Measurements from ENCODE around the gene CALD1.

Gene CALD1

DNA sequence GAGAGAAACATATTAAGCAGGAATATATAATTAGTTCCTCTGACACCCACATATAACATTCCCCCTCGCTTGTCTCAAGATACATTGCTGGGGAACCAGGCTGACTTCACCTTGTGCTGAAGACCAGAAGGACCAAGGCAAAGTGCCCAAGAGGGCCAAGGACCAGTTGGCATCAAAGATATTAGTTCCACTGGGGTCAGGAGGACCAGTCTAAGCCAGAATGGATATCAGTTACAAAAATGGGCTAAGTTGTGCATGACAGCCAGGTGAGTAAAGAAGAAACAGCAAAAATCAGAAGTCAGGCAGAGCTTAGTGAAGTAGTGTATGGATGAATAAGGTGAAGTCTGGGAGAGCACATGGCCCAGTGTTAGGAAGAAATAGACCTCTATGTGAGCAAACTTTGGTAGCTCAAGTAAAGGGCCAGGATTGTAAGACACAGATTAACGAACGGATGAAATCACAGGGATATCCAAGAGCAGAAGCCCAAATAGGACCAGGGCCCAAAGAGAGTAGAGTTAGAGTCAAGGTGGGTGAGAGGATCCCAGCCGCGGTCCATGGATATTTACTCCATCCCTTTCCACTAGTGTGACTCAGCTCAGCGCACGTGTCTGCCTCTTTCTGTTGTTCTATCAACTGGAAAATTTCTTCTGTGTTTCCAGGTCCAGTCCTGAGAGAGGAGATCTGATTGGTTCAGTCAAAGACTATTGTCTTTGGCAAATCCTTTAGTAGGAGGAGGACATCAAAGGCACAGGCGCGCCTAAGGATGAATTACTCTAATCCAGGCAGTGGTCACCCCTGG is 5.0 kb downstream of the CALD1 start:
- in situ Hi-C loops (cut with HindIII; ENCODE audit: low sequenced_read_pairs) = no loop called here

DNA sequence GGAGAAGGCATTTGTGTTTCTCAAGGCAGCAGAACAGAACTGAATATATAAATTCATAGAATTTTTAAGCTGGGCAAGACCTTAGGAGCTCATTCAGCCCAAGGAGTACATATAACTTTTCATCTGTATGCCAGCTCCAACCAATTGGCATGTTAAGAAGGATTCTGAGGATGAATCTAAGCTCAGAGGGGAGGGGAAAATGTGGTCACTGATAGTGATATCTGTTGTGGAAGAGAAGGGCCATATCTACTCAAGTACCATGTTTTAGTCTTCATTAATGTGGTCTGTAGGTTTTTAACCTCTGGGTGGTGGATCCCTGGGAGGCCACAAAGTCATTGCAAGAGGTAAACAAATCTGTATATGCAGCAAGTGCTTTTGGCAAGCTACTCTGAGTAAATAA is 6.4 kb downstream of the CALD1 start:
- in situ Hi-C loops (cut with HindIII; ENCODE audit: low sequenced_read_pairs) = no loop called here

DNA sequence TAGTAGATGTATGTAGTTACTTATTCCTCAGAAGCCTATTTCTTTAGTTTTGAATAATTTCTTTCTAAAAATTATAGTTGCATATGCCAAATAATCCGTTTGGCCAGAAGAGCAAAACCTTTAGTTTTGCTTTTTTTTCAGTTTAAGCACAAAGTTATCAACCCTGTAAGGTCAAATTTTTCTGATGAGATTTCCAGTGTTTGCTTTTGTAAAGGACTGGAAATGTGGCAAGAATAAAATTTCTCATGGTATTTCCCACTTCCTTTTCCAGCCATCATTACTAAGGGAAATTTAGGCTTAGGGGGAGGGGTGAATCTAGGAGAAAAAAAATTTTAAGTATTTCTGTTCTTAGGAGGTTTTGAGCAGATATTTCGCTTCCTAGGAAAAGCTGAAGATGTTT is 7.6 kb downstream of the CALD1 start:
- in situ Hi-C loops (cut with HindIII; ENCODE audit: low sequenced_read_pairs) = no loop called here

DNA sequence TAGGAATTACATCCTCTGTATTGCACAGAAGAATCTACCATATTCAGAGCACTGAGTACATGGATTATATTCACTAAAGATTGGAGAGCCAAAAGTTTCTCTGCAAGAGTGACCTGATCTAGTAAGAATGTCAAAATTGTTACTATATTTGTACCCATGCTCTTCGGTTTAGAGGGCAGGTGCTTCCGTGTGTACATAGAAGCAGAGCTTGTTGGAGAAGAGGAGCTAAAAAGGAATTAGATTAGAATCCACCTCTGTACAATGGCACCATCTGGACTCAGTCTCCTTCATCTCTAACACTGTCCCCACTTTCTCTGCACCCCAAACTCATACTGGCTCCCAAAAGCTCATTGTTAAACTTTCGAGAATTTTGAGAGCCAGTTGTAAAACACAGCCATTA is 8.3 kb downstream of the CALD1 start:
- in situ Hi-C loops (cut with HindIII; ENCODE audit: low sequenced_read_pairs) = no loop called here

DNA sequence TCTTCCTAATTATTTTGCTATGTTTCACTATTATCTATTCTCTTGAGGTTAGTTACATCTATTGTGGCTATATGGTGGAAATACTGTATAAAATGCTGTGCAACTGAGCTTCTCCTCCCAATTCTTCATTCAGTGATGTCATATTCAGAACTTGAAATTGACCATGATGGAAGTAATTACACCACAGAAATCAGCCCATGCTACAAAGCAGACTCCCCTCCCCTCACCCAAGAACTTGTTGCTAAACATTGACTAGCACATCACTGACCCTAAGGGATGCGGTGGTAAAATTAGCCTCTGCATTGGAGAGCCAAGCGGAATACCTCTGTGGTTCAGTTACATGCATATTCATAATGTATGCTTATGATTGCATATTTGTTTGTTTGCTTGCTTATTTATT is 8.8 kb downstream of the CALD1 start:
- in situ Hi-C loops (cut with HindIII; ENCODE audit: low sequenced_read_pairs) = no loop called here

DNA sequence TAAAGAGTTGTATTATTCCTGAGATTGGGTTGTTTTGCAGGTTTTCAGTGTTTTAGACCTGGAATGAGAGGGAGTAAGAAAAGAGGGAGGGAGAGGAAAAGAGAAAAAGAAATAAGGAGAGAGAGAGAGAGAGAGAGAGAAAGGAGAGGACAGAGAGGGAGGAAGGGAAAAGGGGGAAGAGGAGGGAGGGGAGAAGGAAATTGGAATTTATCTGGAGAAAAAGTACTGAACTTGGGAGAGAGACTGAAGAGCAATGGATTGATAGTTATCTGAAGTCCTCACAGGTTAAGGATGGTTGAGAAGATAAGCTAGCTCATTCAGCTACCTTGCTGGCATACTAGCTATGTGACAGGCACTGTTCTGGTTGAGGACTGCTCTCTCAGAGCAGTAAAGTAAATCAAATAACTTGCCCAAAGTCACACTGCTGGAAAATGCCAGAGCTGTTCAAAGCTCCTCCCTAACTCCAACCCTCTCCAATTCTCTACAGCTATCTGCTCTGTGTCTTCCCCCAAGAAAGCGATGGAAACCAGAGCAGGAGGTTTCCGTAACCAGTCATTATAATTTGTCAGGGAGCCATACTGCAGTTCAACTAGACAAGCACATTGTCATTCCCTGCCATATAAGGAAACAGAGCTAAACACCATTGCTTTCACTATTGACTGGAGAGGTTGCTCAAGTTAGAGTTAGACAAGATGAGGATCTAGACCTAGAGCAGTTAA is 10.7 kb downstream of the CALD1 start:
- in situ Hi-C loops (cut with HindIII; ENCODE audit: low sequenced_read_pairs) = no loop called here

DNA sequence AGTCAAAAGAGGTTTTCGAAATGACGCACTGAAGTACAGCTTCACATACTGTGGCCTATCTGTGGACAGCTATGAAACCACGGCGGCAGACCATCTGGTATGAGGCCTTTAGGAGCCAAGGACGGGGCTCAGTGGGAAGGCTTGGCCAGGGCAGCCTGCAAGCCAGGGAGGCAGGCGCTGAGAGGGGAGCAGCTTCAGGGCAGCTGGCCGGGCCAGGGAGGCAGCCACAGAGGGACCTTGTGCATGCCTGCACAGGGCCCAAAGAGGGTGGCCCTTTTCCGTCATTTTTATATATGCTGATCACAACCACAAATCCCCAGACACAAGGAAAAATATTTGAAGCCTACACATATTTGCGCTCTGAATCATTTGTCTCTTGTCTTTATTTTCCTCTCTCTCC is 13.5 kb downstream of the CALD1 start:
- in situ Hi-C loops (cut with HindIII; ENCODE audit: low sequenced_read_pairs) = no loop called here

DNA sequence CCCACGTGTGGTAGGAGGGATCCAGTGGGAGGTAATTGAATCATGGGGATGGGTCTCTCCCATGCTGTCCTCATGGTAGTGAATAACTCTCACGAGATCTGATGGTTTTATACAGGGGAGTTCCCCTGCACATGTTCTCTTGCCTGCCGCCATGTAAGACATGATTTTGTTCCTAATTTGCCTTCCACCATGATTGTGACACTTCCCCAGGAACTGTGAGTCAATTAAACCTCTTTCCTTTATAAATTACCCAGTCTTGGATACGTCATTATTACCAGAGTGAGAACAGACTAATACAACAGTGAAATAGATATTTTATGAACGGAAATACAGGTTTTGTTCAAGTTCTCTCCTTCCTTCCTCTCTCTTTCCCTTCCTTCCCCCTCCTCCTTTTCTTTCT is 15.8 kb downstream of the CALD1 start:
- in situ Hi-C loops (cut with HindIII; ENCODE audit: low sequenced_read_pairs) = no loop called here

DNA sequence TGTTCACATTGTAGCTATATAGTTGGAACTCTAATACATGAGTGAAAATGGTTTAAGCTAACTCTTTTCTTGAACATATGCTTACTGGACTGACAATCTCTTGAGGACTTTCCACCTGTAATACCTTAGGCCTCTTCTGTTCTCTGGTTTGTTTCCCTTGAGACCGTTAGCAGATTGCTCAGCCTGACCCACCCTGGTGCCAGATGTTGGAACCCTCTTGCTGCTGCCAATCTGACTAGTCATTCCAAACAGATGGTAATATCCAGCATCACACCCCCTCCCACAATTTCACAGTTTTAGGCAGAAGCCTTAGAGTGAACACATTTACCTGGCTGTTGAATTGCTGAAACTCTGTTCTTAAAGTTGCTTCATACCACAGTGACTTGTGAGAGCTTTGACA is 18.7 kb downstream of the CALD1 start:
- in situ Hi-C loops (cut with HindIII; ENCODE audit: low sequenced_read_pairs) = no loop called here

DNA sequence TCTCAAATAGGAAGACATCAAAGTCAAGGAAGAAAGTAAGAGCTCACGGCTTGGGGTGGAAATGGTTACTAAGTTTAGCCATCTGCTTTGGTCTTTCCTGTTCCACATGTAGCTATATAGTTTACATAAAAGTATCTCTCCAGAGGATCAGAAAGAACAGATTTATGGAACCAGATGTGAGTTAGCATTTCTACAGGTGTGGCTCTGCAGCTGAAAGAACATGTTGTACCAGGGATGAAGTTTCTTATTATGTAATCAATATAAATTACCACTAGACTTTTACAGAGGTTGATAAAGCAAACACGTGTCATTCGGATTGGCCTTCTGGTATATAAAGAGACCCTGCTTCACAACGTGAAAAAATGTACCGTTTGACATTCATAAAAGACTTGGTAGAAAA is 19.9 kb downstream of the CALD1 start:
- in situ Hi-C loops (cut with HindIII; ENCODE audit: low sequenced_read_pairs) = no loop called here

DNA sequence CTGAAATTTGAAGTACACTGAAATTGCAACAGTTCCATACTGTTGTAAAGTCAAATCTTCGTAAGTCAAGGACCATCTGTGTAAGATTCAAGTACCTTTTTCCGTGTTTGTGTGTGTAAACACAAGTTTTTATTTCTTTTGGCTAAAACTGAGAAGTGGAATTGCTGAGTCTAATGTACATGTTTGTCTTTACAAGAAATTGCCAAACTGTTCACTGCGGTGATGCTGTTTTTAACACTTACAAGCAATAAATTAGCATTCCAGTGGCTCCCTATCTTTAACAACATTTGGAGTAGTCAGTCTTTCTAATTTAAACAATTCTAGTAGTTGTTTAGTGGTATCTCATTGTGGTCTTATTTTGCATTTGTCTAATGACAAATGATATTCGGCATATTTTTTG is 23.3 kb downstream of the CALD1 start:
- in situ Hi-C loops (cut with HindIII; ENCODE audit: low sequenced_read_pairs) = no loop called here

DNA sequence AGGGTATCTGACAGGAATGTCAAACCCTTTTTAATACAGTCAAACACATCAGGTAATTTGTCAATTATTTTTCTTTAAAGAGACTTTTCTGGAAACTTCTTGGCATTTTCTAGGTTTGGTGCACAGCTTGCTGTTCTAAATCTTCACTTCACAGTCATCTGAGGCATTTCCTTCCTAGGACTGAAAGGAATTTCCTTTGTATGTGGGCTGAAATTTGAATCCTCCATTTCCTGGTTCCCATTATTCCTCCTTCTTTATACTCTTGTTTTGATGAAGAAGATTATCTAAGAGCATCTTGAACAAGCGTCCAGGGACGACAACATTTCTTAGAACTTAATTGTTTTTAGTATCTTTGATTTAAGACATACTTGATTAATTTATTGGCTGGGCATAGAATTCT is 24.9 kb downstream of the CALD1 start:
- in situ Hi-C loops (cut with HindIII; ENCODE audit: low sequenced_read_pairs) = no loop called here

DNA sequence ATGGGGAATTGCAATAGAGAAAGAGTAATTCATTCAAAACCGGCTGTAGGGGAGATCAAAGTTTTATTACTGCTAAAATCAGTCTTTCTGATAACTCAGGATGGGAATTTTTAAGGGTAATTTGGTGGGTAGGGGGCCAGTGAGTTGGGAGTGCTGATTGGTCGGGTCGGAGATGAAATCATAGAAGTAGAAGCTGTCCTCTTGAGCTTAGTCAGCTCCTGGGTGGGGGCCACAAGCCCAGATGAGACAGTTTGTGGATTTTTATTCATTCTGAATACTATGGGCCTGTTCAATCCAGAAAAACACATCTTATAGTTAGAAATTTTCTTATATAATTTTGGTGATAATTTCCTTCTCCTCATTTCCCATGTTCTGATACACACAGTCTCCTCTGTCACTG is 25.4 kb downstream of the CALD1 start:
- in situ Hi-C loops (cut with HindIII; ENCODE audit: low sequenced_read_pairs) = no loop called here

DNA sequence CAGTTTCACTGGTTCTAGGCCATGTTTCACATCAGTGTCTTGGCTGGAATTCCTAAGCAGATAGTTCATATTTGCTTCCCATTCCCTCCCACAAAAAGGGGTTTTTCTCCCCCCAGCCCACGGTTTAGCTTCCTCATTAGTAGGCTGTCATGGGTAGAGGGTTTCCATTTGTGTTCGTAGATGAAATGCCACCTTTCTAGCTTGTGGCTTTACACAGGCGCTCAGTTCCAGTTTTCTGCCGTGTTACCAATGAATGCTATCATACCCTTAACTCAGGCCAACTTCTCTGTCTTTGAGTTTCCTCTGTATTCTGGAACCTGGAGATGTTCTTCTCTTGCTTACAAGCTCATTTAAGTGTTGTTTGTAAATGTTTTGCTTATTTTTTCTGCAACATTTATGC is 26.8 kb downstream of the CALD1 start:
- in situ Hi-C loops (cut with HindIII; ENCODE audit: low sequenced_read_pairs) = no loop called here

DNA sequence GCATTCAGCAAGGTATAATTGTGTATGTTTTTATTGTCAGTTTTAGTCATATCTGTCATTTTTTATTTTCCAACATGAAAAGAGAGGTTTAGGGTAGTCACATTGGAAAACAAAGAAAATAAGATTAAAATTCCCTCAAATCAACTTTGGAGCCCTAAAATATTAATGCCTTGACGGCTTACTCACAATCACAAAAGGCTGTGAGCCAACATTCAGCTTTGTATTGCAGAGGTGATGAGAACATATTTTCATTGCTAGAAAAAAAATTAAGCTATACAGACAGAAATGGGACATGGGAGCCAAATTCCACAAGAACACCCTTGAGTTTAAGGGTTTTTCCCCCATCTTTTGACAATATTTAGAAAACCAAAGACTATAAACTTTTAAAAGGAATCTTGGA is 30.2 kb downstream of the CALD1 start:
- in situ Hi-C loops (cut with HindIII; ENCODE audit: low sequenced_read_pairs) = no loop called here

DNA sequence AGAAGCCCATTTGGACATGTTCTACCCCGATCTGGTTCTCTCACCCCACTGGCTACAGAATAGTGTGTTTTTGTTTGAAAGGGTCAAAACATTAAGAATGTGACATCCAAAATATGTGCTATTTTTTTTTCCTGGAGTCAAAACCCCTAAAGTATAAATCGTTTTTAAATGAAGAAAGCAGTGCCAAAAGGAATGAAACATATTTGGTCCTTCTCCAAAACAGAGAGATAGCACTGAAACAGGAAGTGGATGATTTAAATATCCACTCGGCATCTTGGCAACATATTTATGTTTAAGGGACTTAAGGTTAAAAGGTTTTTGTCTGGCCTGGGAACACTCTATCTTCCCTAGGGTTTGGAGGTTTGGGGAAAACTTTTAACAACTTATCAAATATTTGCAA is 32.3 kb downstream of the CALD1 start:
- in situ Hi-C loops (cut with HindIII; ENCODE audit: low sequenced_read_pairs) = no loop called here

DNA sequence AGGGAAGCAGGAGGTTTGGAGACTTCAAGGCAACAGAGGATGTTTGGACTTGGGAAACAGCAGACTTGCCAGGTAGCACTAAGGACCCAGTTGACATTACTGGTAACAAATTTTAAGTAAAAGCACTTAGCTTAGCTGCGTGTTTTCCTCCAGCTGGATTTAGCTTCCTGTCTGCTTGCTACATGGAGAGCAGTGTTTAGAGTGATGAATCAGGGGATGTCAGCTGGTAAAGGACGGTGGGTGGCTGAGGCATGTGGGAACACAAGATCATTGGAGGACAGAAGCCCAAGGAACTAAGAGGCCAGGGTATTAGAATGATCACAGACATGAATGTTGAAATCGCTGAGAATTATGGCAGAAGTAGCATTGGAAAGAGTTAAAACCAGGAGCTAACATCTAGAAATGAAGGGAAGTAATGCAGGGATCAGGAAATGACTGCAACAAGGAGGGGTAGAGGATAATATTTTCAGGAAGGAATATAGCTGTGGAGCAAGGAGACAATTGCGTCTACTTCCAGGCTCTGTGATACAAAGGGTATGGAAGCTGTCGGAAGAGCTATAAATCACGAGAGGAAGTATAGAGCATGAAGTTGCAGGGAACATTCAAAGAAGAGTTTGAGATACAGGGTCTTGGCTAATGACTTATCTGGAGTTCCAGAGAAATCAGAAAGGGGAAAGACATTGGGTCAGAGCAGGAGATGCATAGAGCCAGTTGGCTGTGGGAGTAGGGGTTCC is 34.4 kb downstream of the CALD1 start:
- in situ Hi-C loops (cut with HindIII; ENCODE audit: low sequenced_read_pairs) = no loop called here

DNA sequence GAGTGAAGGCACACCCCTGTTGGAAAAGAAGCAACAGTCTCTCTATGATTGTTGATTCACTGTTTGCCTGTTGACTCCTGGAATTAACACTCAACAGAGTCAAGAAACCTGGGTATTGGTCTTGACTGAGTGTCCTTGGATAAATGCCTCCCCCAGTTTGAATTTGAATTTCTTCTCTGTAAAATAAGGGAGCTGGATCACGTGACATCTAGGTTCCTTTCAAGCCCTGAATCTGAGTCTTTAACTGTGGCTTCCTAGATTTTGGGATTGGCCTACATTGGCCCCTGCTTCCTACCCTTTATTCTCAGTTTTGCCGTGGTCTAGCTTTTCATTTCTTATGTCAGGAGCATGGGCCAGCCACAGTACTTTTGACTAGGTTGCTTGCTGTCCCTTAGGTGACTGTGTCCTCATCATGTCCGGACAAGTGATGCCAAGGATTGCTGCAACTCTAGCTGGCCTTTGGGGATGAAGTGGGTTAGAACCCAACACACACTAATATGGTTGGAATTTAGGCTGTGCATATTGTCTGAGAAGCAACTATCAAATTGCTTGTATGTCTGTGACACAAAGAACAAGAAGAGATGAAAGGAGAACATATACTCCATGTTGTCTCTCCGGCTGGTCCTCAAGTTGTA is 35.4 kb downstream of the CALD1 start:
- in situ Hi-C loops (cut with HindIII; ENCODE audit: low sequenced_read_pairs) = no loop called here

DNA sequence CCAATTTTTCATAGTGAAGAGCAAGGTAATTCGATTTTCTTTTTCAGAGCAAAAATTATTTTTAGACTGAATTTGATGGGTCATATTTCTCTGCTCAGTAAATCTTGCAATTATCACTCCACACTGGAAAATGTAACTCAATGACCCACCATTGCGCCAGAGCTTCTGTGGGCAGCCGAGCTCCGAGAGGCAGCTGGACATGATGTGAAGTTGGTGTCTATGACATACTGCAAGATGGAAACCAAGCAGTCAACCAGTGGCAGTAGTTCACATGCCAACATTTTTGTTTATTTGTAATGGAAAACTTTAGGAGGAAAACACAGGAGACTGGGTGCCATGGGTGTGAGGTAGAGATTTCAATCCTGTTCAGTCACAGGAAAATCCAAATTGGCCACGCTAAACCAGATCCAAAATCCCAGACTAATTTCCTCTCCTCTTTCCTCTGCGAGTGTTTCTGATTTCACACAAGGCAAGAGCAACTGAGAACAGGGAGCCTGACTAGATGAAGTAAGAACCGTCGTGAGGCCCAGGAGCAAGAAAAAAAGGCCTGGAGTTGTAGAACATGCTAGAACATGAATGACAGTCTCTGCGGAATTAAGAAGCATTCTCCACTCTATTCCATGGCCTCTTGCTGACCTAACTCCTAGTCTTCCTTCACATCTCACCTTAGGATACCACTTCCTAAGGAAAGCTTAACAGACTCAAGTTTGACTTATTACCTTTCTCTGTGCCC is 39.3 kb downstream of the CALD1 start:
- in situ Hi-C loops (cut with HindIII; ENCODE audit: low sequenced_read_pairs) = no loop called here

DNA sequence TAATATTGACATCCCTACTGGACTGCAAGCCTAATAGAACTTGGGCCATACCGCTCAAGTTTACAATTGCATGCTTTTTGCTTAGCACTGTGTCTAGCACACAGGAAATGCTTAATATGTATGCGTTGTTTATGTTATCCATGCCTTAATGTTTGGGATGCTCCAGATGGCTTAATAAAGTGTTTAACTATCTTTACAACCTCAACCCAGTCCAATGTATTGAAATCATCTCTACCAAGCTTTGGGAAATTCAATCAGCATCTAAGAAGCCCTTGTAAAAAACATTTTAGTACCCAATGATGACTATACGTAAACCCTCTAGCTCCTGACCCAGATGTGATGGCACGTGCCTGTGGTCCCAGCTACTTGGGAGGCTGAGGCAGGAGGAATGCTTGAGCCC is 40.0 kb downstream of the CALD1 start:
- in situ Hi-C loops (cut with HindIII; ENCODE audit: low sequenced_read_pairs) = no loop called here

DNA sequence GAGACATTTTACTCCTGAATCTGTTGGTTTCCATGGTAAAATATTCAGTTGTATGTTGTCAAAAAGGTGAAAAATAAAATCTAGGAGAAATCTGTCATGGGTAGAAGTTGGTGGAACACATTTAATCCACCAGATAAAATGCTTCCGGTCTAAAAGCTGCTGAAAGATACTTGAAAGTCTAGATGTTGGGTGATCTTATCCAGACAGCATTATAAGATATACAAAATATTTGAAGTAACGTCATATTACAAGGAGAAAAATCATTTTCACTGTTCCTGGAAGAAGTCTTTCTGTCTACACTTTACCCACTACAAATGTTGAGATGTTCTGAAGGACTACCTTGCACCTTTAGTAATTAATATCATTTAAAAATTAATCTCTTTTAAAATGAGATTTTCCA is 40.9 kb downstream of the CALD1 start:
- in situ Hi-C loops (cut with HindIII; ENCODE audit: low sequenced_read_pairs) = no loop called here
